Endothelial cell of umbilical vein (primary cell): ENCODE results near the gene TTC27.

ENCODE experiments used
- CTCF ChIP-seq, 2 donors: IDR thresholded peaks; 1 replicate in 1 of 2; 2 replicates in 1 of 2; pipeline ENCODE4 v1.5.1; 2011; ENCODE audit warnings: low read length in 2 of 2, mild to moderate bottlenecking in 2 of 2, moderate library complexity in 2 of 2, control low read depth in 1 of 2, inconsistent platforms in 1 of 2, low read depth in 1 of 2; ENCODE audit not compliant: insufficient read depth in 1 of 2; ENCODE audit errors: extremely low read depth in 1 of 2
- EZH2 ChIP-seq: IDR thresholded peaks from 2 replicates; pipeline ENCODE4 v1.6.1; 2012; ENCODE audit warnings: borderline replicate concordance, low read depth, mild to moderate bottlenecking, moderate library complexity, low read length, inconsistent platforms; ENCODE audit not compliant: severe bottlenecking
- FOS ChIP-seq: IDR thresholded peaks from 2 replicates; pipeline ENCODE4 v1.6.1; 2011; ENCODE audit warnings: mild to moderate bottlenecking, low read length, moderate library complexity, borderline replicate concordance; ENCODE audit not compliant: insufficient read depth
- GATA2 ChIP-seq: IDR thresholded peaks from 2 replicates; pipeline ENCODE4 v1.7.0; 2011; ENCODE audit warnings: low read depth, mild to moderate bottlenecking, moderate library complexity, mixed read lengths, low read length; ENCODE audit not compliant: insufficient read length, insufficient read depth
- JUN ChIP-seq: IDR thresholded peaks from 2 replicates; pipeline ENCODE4 v1.6.1; 2011; ENCODE audit warnings: borderline replicate concordance, low read depth; ENCODE audit not compliant: insufficient read length, insufficient read depth
- MAX ChIP-seq: IDR thresholded peaks from 2 replicates; pipeline ENCODE4 v1.6.1; 2011; ENCODE audit not compliant: insufficient read depth, insufficient read length
- MYC ChIP-seq: IDR thresholded peaks from one replicate; pipeline ENCODE4 v1.6.1; 2011; ENCODE audit warnings: mild to moderate bottlenecking, low read depth, low read length
- POLR2A ChIP-seq: IDR thresholded peaks from 2 replicates; pipeline ENCODE4 v1.6.1; 2012; ENCODE audit warnings: low read depth, mild to moderate bottlenecking, control low read depth, low read length
- POLR2AphosphoS5 ChIP-seq: IDR thresholded peaks from 2 replicates; pipeline ENCODE4 v1.6.1; 2012; ENCODE audit warnings: low read depth, mild to moderate bottlenecking, control low read depth, low read length, moderate library complexity; ENCODE audit not compliant: insufficient read depth

- no peak for TF ChIP-seq CTCF (IDR thresholded peaks at IDR 0.05; ENCODE audit: extremely low read depth in 1 of 2, insufficient read depth in 1 of 2, low read depth in 1 of 2, low read length in 2 of 2)
- no peak for TF ChIP-seq EZH2
- no peak for TF ChIP-seq POLR2A
- no peak for TF ChIP-seq MAX
- no peak for TF ChIP-seq POLR2AphosphoS5
- no peak for TF ChIP-seq MYC
- TF ChIP-seq JUN = no peak
- TF ChIP-seq FOS = no peak
- TF ChIP-seq GATA2 = no peak
Observed at GRCh38 chr2:32680942-32681341, 53.1 kb downstream of the TTC27 start.
